GM21723 (cell line): ENCODE data around the gene BARX2.

Source experiments
- ATAC-seq: cut with Tn5 transposase; IDR thresholded peaks from one replicate; pipeline ENCODE4 v1.9.1; 2021; ENCODE audit warnings: mild to moderate bottlenecking, moderate library complexity; ENCODE audit not compliant: unreplicated experiment

Gene BARX2

GRCh38 chr11:129493746-129494145 lies 118.1 kb downstream of the BARX2 start:
- no peak for ATAC-seq
